ENCODE results near the gene SDR39U1. TPM values are rescaled to one million over a fixed set of nuclear protein-coding genes. Genes with fewer than 3 reads are reported as not detected.
A peak's percentile ranks its signal among the peaks of the same experiment; 100 is the strongest.

Gene SDR39U1
- polyA plus RNA-seq, 1 donor, result 44.4 TPM

DNA sequence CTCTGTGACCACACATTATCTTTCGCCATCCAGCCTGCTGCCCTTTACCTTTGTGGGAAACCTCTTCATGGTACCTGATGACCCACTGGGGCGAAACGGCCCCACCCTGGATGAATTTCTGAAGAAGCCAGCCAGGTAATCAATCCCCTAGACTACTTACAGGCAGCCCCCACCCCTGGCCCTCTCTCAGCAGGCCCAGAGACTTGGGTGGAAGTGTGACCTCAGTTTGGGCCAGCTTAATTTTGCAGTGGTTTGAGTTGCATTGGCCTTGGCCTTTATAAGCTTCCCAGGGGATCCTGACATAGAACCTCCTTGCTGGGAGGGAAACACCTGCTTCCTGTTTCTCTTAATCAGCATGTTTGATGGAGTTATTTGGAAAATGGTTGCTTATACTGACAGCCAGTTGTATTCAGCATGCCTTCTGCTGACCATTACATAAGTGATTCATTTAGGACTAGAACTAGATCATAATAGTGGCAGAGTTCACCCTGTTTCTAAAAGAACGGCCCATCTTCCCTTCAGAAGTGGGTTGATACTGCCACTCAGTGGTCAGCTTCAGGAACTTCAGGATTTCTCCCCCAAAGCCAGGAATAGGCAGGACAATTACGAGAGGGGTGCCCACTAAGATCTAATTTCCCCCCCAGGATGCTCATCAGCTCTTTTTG, 6.1 kb downstream of the SDR39U1 start:
- Histone ChIP-seq H3K4me3 (ENCODE audit: low read length) (no peak overlapping the region), H3K9me3 (ENCODE audit: control insufficient read depth, low read depth, low read length) (no peaks in the 10 kb centered on the region), H3K4me1 (ENCODE audit: control insufficient read depth, insufficient read depth, low read length) (peaks cover 15% of the 10 kb centered on the region), H3K27me3 (ENCODE audit: control insufficient read depth, insufficient read depth, low read length) (no peaks in the 10 kb centered on the region), H3K36me3 (ENCODE audit: control insufficient read depth, insufficient read depth, low read length) (peaks cover 85% of the 10 kb centered on the region), H3K27ac (ENCODE audit: low read length) (no peak overlapping the region)
- no CpG with 5 or more reads among the region's 5 CpGs for WGBS (ENCODE audit: insufficient coverage, low lambda C conversion rate)
- peak in 1 of 2 donors; percentile 53 for DNase-seq

GRCh38 chr14:24435998-24436354, 6.6 kb downstream of the SDR39U1 start:
- H3K4me1 ChIP-seq (ENCODE audit: control insufficient read depth, insufficient read depth, low read length), result peaks cover 19% of the 10 kb centered on the region

DNA sequence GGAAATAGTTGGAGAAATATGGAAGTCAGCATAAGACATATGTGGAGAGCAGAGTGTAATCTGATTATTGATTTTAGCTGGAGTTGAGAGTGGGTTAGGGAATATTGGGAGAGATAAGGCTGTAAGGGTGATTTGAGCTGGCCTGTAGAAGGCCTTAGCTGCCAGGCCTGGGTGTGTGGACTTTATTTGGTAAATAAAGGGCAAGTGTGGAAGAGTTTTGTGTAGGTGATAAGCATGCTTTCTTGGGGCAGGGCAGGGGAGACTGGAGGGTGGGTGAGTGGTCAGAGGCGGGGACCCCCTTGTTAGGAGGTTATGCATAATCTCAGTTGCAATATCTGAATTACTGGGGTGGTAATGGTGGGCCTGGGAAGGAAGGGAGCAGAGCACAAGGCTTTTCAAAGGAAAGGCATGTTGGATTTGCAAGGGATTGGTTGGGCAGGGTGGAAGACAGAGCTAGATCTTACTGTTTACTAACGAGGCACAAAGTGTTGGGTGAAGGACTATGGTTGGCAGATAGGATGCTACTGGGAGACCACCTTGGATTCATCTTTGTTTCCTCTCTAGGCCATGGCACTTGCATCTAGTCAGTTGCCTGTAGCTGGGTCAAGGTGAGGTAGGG, 7.3 kb downstream of the SDR39U1 start:
- Histone ChIP-seq H3K27me3 (ENCODE audit: control insufficient read depth, insufficient read depth, low read length) (no peaks in the 10 kb centered on the region), H3K36me3 (ENCODE audit: control insufficient read depth, insufficient read depth, low read length) (peaks cover 83% of the 10 kb centered on the region), H3K4me1 (ENCODE audit: control insufficient read depth, insufficient read depth, low read length) (peaks cover 22% of the 10 kb centered on the region), H3K9me3 (ENCODE audit: control insufficient read depth, low read depth, low read length) (no peaks in the 10 kb centered on the region), H3K27ac (ENCODE audit: low read length) (no peak overlapping the region), H3K4me3 (ENCODE audit: low read length) (no peak overlapping the region)
- DNase-seq, result no peak
- no CpG with 5 or more reads among the region's 2 CpGs for WGBS (ENCODE audit: insufficient coverage, low lambda C conversion rate)

More at GRCh38 chr14:24435998-24436354, 6.6 kb downstream of the SDR39U1 start:
- no peak overlapping the region for H3K4me3 ChIP-seq (ENCODE audit: low read length)
- WGBS (ENCODE audit: insufficient coverage, low lambda C conversion rate), result no CpG with 5 or more reads among the region's 6 CpGs
- no peaks in the 10 kb centered on the region for H3K27me3 ChIP-seq (ENCODE audit: control insufficient read depth, insufficient read depth, low read length)
- no peak for DNase-seq
- no peaks in the 10 kb centered on the region for H3K9me3 ChIP-seq (ENCODE audit: control insufficient read depth, low read depth, low read length)
- no peak overlapping the region for H3K27ac ChIP-seq (ENCODE audit: low read length)
- H3K36me3 ChIP-seq (ENCODE audit: control insufficient read depth, insufficient read depth, low read length), result peaks cover 90% of the 10 kb centered on the region

DNA sequence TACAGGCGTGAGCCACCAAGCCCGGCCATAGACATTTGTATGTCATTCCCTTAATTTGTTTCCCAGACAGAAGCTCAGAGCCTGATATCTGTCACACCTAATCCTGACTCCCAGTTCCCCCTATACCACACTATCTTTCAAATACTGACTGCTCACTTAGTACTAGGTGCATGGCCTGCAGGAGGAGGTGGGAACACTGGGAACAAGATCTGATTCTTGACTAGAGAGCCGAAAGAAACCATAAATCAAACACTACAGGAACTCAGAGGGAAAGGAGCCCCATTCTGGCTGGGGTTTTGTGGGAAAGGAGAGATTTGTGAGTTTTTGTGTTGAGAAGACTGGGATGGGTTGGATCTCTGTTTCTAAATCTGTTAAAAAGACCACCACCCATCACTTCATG, 7.9 kb downstream of the SDR39U1 start:
- Histone ChIP-seq H3K4me1 (ENCODE audit: control insufficient read depth, insufficient read depth, low read length) (peaks cover 22% of the 10 kb centered on the region), H3K4me3 (ENCODE audit: low read length) (no peak overlapping the region), H3K27ac (ENCODE audit: low read length) (no peak overlapping the region), H3K27me3 (ENCODE audit: control insufficient read depth, insufficient read depth, low read length) (no peaks in the 10 kb centered on the region), H3K36me3 (ENCODE audit: control insufficient read depth, insufficient read depth, low read length) (peaks cover 77% of the 10 kb centered on the region), H3K9me3 (ENCODE audit: control insufficient read depth, low read depth, low read length) (no peaks in the 10 kb centered on the region)
- no CpG with 5 or more reads among the region's 3 CpGs for WGBS (ENCODE audit: insufficient coverage, low lambda C conversion rate)
- no peak for DNase-seq

GRCh38 chr14:24434036-24434435, 8.5 kb downstream of the SDR39U1 start:
- Histone ChIP-seq H3K9me3 (ENCODE audit: control insufficient read depth, low read depth, low read length) (no peaks in the 10 kb centered on the region), H3K27ac (ENCODE audit: low read length) (no peak overlapping the region), H3K27me3 (ENCODE audit: control insufficient read depth, insufficient read depth, low read length) (no peaks in the 10 kb centered on the region), H3K4me3 (ENCODE audit: low read length) (no peak overlapping the region), H3K36me3 (ENCODE audit: control insufficient read depth, insufficient read depth, low read length) (peaks cover 71% of the 10 kb centered on the region), H3K4me1 (ENCODE audit: control insufficient read depth, insufficient read depth, low read length) (peaks cover 28% of the 10 kb centered on the region)
- 100% methylated on average over 4 of the region's 7 CpGs for WGBS (ENCODE audit: insufficient coverage, low lambda C conversion rate)
- no peak for DNase-seq

DNA sequence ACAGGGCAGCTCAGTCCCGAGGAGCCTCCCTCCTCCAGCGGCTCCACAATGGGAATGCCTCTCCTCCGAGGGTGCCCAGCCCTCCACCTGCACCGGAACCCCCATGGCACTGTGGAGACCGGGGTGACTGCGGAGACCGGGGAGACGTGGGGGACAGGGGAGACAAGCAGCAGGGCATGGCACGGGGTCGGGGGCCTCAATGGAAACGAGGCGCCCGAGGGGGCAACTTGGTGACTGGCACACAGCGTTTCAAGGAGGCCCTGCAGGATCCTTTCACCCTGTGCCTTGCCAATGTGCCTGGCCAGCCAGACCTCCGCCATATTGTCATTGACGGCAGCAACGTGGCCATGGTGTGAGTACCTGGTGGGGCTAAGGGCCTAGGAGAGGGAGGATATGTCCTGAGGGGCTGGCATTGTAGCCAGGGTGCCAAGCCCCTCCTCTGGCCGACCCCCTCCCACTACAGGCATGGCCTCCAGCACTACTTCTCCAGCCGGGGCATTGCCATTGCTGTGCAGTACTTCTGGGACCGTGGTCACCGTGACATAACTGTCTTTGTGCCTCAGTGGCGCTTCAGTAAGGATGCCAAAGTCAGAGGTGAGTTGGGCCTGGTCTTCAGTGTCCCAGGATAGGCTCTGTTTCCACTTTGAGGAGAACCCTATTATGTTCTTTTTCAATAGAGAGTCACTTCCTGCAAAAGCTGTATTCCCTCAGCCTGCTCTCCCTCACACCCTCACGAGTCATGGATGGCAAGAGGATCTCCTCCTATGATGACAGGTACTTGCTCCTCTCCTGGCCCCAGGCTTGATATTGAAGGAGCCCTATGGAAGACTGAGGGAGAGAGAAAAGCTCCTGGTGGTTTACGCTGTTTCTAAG, 10.1 kb downstream of the SDR39U1 start:
- Histone ChIP-seq H3K4me1 (ENCODE audit: control insufficient read depth, insufficient read depth, low read length) (peaks cover 43% of the 10 kb centered on the region), H3K27me3 (ENCODE audit: control insufficient read depth, insufficient read depth, low read length) (no peaks in the 10 kb centered on the region), H3K9me3 (ENCODE audit: control insufficient read depth, low read depth, low read length) (no peaks in the 10 kb centered on the region), H3K27ac (ENCODE audit: low read length) (no peak overlapping the region), H3K36me3 (ENCODE audit: control insufficient read depth, insufficient read depth, low read length) (peaks cover 56% of the 10 kb centered on the region), H3K4me3 (ENCODE audit: low read length) (no peak overlapping the region)
- 100% methylated on average over 1 of the region's 24 CpGs for WGBS (ENCODE audit: insufficient coverage, low lambda C conversion rate)
- no peak for DNase-seq

GRCh38 chr14:24431569-24432258, 10.9 kb downstream of the SDR39U1 start:
- no peaks in the 10 kb centered on the region for H3K27me3 ChIP-seq (ENCODE audit: control insufficient read depth, insufficient read depth, low read length)
- H3K9me3 ChIP-seq (ENCODE audit: control insufficient read depth, low read depth, low read length), result no peaks in the 10 kb centered on the region
- peak overlapping the region; percentile 86 for H3K27ac ChIP-seq (ENCODE audit: low read length)
- no CpG with 5 or more reads among the region's 15 CpGs for WGBS (ENCODE audit: insufficient coverage, low lambda C conversion rate)
- peak; percentile 85 to 92 for DNase-seq
- peak overlapping the region; percentile 90 for H3K4me3 ChIP-seq (ENCODE audit: low read length)
- H3K36me3 ChIP-seq (ENCODE audit: control insufficient read depth, insufficient read depth, low read length), result peaks cover 48% of the 10 kb centered on the region
- H3K4me1 ChIP-seq (ENCODE audit: control insufficient read depth, insufficient read depth, low read length), result peaks cover 48% of the 10 kb centered on the region

DNA sequence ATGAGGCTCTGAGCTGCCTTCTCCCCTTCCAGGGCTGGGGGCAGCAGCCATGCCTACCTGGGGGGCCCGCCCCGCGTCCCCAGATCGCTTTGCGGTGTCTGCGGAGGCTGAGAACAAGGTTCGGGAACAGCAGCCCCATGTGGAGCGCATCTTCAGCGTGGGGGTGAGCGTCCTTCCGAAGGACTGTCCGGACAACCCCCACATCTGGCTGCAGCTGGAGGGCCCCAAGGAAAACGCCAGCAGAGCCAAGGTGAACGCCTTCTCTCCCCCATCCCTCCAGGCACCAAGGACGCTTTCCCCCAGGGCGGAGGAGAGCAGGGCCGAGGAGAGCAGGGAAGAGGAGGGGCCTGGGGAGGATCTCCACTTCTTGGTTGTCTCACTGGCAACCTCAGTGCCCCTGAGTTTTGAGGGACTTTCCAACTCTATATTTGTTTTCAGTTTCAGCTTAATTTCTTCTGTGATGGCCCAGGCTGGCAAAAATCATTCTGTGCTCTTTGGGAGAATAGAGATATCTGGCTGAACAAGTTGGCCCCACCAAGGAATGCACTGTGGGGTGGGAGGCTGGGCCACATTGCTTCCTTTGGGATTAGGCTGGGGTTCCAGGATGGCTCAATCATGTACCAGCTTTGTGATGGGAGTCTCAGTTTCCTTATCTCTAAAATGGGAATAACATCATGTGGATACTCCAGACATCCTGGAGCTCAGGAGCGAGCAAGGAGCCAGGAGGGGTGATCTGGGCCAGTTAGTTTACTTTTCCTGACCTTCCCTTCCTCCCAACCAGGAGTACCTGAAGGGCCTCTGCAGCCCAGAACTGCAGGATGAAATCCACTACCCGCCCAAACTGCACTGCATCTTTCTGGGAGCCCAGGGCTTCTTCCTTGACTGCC, 11.7 kb downstream of the SDR39U1 start:
- Histone ChIP-seq H3K4me1 (ENCODE audit: control insufficient read depth, insufficient read depth, low read length) (peaks cover 52% of the 10 kb centered on the region), H3K9me3 (ENCODE audit: control insufficient read depth, low read depth, low read length) (no peaks in the 10 kb centered on the region), H3K36me3 (ENCODE audit: control insufficient read depth, insufficient read depth, low read length) (peaks cover 41% of the 10 kb centered on the region), H3K27me3 (ENCODE audit: control insufficient read depth, insufficient read depth, low read length) (no peaks in the 10 kb centered on the region), H3K27ac (ENCODE audit: low read length) (peak overlapping the region; percentile 86), H3K4me3 (ENCODE audit: low read length) (peak overlapping the region; percentile 90)
- WGBS (ENCODE audit: insufficient coverage, low lambda C conversion rate), result no CpG with 5 or more reads among the region's 19 CpGs
- DNase-seq, result peak in 1 of 2 donors; percentile 62

DNA sequence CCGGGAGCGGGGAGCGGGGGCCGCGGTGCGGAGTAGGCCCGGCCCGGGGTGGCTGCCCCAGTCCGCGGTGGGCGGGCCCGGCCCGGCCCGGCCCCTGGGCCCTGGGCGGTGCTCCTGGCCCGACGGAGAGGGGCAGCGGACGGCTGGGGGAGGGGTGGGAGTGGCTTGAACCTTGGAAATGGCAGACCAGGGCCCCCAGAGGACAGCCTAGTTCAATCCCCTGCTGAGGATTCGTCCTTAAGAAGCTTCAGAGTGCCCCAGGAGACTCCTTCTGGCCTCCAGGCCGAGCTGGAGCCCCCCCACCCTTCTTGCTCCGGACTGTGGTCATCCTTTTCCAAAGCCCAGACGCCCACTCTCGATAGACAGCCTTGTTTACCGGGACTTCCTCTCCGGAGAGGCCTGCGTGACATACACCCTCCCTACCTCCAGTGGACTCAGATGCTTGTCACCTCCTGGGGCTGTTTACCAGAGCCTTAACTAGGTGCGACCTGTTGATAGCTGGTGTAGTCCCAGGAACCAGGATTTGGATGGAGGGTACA, 12.4 kb downstream of the SDR39U1 start:
- Histone ChIP-seq H3K9me3 (ENCODE audit: control insufficient read depth, low read depth, low read length) (no peaks in the 10 kb centered on the region), H3K27ac (ENCODE audit: low read length) (peak overlapping the region; percentile 86), H3K4me1 (ENCODE audit: control insufficient read depth, insufficient read depth, low read length) (peaks cover 58% of the 10 kb centered on the region), H3K36me3 (ENCODE audit: control insufficient read depth, insufficient read depth, low read length) (peaks cover 38% of the 10 kb centered on the region), H3K27me3 (ENCODE audit: control insufficient read depth, insufficient read depth, low read length) (no peaks in the 10 kb centered on the region), H3K4me3 (ENCODE audit: low read length) (peak overlapping the region; percentile 90)
- no CpG with 5 or more reads among the region's 28 CpGs for WGBS (ENCODE audit: insufficient coverage, low lambda C conversion rate)
- DNase-seq, result peak; percentile 74 to 91

Measured in large intestine (tissue), 3 donors.